HG03280 (cell line): ENCODE results near the gene SMAD2.
"Not testable (repeated sequence)": the region's sequence is repeated elsewhere in the genome, so short reads cannot be mapped to it uniquely, and the experiment has no call there.

Experiments
- ATAC-seq: cut with Tn5 transposase; IDR thresholded peaks from one replicate; pipeline ENCODE4 v1.9.1; 2021; ENCODE audit warnings: mild to moderate bottlenecking, moderate library complexity; ENCODE audit not compliant: unreplicated experiment

SMAD2 gene

GRCh38 chr18:47846431-47846830, 84.0 kb downstream of the SMAD2 start:
- no peak for ATAC-seq

GRCh38 chr18:47844828-47845498, 85.5 kb downstream of the SMAD2 start:
- ATAC-seq, result no peak

- ATAC-seq, result no peak
Measured at GRCh38 chr18:47842836-47843235, 87.6 kb downstream of the SMAD2 start.

- ATAC-seq, result no peak
Measured at GRCh38 chr18:47838396-47838795, 92.1 kb downstream of the SMAD2 start.

DNA sequence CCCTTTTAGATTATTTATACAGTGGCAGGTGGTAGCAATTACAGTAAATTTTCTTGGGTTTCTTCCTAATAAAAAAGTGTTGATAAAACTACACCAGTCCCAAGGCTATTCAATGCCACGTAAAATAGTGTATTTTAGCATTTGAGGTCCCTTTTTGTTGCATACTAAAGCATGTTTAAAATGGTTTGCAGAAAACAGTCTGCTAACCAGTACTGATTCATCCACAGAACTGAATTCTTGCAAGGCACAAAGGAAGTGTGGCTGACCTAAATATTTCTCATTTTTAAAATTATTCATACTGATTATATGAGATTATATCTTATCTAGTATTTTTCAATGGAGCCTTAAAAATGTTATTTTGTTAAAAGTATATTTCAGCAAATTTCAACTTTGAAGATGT, 98.1 kb downstream of the SMAD2 start:
- ATAC-seq, result no peak

DNA sequence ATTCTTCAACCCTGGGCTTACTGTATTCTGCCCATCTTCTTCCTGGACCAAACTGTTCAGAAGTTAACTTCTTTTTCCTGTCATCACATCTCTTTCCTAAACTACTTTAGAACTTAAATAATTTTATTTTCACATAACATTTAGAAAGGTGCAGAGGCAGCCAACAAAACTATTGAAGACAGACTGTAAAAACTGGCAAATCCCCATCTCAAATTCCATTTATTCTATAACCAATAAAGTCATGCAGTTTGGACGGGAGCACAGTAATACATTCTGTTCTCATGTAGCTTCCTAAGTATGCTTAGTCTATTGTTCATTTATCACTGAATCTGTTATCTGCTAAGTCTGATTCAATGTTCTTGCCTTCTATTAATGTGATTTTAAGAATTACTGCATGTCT, 99.1 kb downstream of the SMAD2 start:
- no peak for ATAC-seq

DNA sequence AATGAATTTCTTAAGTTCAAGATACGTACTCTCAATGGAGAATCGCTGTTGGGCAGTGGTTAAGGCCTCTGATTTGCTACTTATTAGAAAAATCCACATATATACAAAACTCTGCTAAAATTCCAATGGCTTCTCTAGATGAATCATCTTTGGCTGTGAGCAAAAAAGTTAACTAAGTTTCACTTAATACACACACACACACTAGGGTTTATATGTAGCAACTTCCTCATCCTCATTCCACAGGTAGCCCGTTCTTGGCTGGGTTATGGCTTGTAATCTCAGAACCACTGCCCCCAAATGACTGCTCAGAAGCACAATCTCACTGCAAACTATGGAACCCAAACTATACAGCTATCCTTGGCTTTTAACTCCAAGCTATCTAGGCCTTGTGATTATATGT, 99.7 kb downstream of the SMAD2 start:
- no peak for ATAC-seq

GRCh38 chr18:47829831-47830230, 100.6 kb downstream of the SMAD2 start:
- no peak for ATAC-seq

DNA sequence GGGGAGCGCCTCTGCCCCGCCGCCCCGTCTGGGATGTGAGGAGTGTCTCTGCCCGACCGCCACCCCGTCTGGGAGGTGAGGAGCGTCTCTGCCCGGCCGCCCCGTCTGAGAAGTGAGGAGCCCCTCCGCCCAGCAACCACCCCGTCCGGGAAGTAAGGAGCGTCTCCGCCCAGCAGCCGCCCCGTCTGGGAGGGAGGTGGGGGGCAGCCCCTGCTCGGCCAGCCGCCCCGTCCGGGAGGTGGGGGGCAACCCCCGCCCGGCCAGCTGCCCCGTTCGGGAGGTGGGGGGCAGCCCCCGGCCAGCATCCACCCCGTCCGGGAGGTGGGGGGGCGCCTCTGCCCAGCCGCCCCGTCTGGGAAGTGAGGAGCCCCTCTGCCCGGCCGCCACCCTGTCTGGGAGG, 102.4 kb downstream of the SMAD2 start:
- ATAC-seq, result not testable (repeated sequence)

GRCh38 chr18:47826157-47827074, 104.0 kb downstream of the SMAD2 start:
- ATAC-seq, result no peak

GRCh38 chr18:47821314-47821713, 109.1 kb downstream of the SMAD2 start:
- no peak for ATAC-seq

DNA sequence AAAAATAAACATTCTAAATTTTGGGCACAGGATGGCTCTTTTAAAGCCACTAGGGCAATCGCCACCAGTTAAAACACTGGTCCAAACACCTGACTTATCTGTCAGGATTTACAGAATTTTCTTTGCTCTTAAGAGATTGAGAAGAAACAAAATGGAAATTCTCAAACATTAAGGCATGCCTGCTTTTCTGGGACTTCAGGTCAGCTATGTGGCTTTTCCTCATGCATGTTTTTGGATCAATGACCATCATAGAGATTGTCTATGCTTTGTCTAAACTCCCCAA, 112.7 kb downstream of the SMAD2 start:
- no peak for ATAC-seq

DNA sequence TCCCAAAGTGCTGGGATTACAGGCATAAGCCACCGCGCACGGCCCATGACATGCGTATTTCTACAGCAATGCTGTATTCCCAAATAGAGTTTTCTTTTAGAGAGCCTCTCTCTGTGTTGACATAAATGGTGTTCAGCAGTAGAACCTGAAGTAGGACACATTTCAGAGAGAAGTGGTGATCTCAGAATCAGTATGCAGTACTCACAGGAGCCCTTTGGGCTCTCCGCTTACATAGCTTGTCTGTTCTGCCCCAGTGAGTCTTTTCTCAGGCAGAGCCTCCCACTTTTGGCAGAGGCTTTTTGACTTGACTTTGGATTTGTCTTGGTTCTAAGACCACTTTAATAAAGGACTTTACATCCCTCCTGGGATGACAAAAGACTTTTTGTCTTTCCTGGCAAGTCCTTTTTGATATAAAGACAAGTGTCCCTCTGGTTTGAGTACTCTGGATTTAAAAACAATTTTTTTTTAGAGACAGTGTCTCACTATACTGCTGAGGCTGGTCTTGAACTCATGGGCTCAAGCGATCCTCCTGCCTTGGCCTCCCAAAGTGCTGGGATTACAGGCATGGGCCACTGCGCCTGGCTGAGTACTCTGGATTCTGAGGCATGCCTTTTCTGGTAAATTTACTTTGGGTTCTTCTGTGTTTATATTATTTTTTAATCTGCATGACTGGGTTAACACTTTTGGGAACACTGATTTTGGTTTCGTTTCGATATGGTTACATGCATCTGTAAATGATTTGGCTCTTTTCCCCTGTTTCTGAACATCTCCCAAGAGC, 113.3 kb downstream of the SMAD2 start:
- no peak for ATAC-seq

GRCh38 chr18:47815486-47816270, 114.8 kb downstream of the SMAD2 start:
- ATAC-seq, result no peak

GRCh38 chr18:47809420-47809819, 121.0 kb downstream of the SMAD2 start:
- ATAC-seq, result no peak

- no peak for ATAC-seq
Measured at GRCh38 chr18:47802802-47803201, 127.7 kb downstream of the SMAD2 start.

DNA sequence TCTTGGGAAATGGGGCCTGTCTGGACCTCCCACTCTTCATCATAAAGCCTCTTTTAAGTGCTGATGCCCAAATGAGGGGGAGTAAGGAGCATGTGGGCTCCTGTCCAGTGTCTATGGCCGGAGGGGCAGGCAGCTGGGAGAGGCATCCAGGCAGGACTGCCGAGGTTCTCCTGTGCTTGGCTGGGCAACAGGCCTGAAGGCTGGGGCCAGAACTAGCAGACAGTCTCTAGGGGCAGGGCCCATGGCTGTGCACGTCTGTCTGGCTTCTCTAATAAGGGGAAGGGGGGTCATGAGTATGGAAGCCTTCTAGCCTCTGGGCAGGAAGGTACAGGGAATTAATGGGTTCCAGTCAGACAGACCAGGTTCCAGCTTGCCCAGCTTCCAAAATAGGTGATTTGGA, 128.6 kb downstream of the SMAD2 start:
- ATAC-seq, result no peak

DNA sequence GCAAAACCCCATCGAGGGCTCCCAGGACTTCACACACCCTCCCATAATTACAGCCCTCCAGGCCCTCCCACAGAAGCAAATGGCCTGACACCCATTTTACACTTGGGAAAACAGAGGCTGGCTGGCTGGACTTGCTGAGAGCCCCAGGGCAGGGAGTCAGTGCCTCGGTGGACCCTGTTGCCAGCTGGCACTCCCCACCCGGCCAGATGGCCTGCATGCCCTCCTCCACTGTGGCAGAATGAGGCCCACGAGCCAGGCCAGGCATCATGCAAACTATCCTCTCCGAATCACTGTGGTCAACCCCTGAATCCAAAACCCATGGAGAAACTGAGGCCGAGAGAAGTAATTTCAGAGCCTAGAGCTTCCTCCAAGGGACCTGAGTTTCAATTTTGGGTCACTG, 129.7 kb downstream of the SMAD2 start:
- no peak for ATAC-seq

DNA sequence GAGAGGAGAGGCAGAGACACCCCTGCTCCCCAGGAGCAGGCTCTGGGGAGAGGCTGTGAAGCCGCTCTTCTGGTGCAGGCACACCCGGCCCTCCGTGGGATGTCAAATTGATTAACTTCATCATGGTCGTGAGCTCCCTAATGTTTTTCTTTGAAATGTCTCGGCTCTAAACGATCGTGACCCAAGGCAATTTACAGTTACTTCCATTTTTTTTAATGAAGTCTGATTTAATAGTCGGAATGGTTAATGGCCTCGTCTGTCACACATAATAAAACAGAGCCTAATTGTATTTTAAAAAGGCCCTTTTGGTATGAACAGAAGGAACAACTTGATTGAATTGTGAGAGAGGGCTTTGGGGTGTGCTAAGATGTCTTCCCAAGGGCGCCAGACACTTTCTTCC, 130.2 kb downstream of the SMAD2 start:
- no peak for ATAC-seq

DNA sequence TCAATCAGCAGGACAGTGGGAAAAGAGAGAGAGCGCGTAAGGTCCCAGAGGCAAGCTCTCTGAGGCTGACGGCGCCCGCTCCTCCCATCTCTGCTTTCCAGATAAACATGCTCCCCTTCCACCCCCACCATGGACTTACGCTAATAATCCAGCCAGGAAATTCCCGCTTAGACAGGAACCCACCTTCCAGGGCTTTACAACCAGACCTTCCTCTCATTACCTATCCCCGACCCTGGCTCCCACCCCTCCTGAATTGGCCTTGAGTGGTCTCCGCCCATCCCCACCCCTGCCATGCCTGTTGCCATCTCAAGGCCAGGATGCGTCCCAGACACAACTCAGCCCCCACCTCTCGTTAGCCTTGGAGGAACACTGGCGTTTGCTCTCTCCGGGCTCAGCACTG, 131.1 kb downstream of the SMAD2 start:
- no peak for ATAC-seq

- ATAC-seq, result no peak
Measured at GRCh38 chr18:47798366-47798765, 132.1 kb downstream of the SMAD2 start.
